Right cardiac atrium (tissue), 5 donors: ENCODE data around the gene COL4A2. TPM values are rescaled to one million over a fixed set of nuclear protein-coding genes. Genes with fewer than 3 reads are reported as not detected.

Source experiments
- ATAC-seq, 2 donors: fragments of 200-7000 bp; cut with Tn5 transposase; one replicate each; pipeline versions ENCODE4 v1.8.0 to v1.9.1; 2020; ENCODE audit warnings: moderate library complexity in 2 of 2, mild to moderate bottlenecking in 1 of 2
- DNase-seq, 3 donors: peaks; one replicate each; pipeline ENCODE4 v3.0.0-alpha.2; 2020
- H3K27ac ChIP-seq: one replicate; pipeline ENCODE4 v1.5.1; 2013; ENCODE audit warnings: mild to moderate bottlenecking, low read length, control low read depth, moderate library complexity
- H3K27me3 ChIP-seq: one replicate; pipeline ENCODE4 v1.6.1; 2013; ENCODE audit not compliant: control insufficient read depth, insufficient read depth
- H3K4me1 ChIP-seq: one replicate; pipeline ENCODE4 v1.6.1; 2013; ENCODE audit warnings: low read length; ENCODE audit not compliant: control insufficient read depth, insufficient read depth
- H3K4me3 ChIP-seq: one replicate; pipeline ENCODE4 v1.5.1; 2013; ENCODE audit warnings: low read length, control low read depth
- H3K9me3 ChIP-seq: one replicate; pipeline ENCODE4 v1.6.1; 2013; ENCODE audit warnings: low read length; ENCODE audit not compliant: control insufficient read depth
- WGBS: extraction: QIAGEN DNeasy Blood & Tissue Kit; methylation state at CpG from one replicate; pipeline ENCODE4 v1.1.7; 2013; 5-methylcytosine and 5-hydroxymethylcytosine counted together
- intact Hi-C, 4 donors: fragments of 100-400 bp; cut with DNase I; formaldehyde crosslinking; loops; one replicate each; pipeline versions ENCODE4 v1.11.0 to v1.14.0; 2022 to 2023
- polyA plus RNA-seq: library from polyadenylated mRNA; stranded (reverse); fragments of 200-250 nt; gene quantifications from one replicate; pipeline ENCODE4 v1.2.3, GENCODE V29; 2013
- total RNA-seq, 4 donors: library from RNA; stranded (reverse); fragmentation: NEBNext Ultra II Directional; extraction: Animal tissue kit (Norgen Biotek cat#: 25700); gene quantifications; one replicate each; pipeline ENCODE4 v1.2.1, GENCODE V29; 2021
- donor health status: healthy with polysubstance abuse.
- donor health status: DM: no; HTN: yes; CAD: no.
- donor health status: DM: no; HTN: no; CAD: no.
- donor health status: DM: no; HTN: yes; CAD: no; lungs with severe emphysema.
- donor health status: DM: yes; HTN: yes; CAD: no.

The COL4A2 gene
- total and polyA plus RNA-seq, 5 donors: 84.7 to 268 (median 103) TPM

DNA sequence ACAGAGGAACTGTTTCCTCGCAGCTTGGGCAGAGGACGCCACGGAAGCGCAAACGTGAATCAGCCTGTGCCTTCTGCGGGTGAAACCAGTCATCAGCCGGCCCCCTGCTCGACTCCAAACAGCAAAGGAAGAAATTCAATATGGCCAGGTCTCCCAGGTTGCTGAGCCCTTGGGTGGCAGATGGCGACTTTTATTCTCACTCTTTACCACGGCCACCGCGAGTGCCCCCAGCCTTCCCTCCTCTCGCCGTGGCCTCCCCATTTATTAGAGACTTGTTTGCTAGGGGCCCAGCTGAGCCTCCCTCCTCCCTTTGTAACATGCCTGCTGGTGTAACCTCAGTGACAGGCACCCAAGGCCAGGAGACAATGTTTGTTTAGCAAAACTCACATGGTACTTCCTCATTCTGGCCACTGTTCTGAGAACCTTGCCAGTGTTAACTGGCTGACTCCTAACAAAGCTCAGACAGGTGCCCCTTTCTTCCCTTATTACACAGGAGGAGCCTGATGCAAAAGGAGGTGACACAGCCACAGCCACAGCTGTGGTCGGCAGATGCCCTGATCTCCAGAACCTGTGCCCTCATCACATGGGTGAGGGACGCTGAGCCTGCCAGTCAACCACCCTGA lies 248.6 kb downstream of the COL4A2 start:
- H3K4me1 ChIP-seq: peaks cover 5% of the 10 kb centered on the region
- intact Hi-C loops: no loop called here
- 93% methylated on average over 16 of the region's 16 CpGs for WGBS
- no peak overlapping the region for H3K4me3 ChIP-seq
- no peaks in the 10 kb centered on the region for H3K9me3 ChIP-seq
- ATAC-seq (no peak), DNase-seq (no peak)
- H3K27me3 ChIP-seq: no peaks in the 10 kb centered on the region
- H3K27ac ChIP-seq: no peak overlapping the region

DNA sequence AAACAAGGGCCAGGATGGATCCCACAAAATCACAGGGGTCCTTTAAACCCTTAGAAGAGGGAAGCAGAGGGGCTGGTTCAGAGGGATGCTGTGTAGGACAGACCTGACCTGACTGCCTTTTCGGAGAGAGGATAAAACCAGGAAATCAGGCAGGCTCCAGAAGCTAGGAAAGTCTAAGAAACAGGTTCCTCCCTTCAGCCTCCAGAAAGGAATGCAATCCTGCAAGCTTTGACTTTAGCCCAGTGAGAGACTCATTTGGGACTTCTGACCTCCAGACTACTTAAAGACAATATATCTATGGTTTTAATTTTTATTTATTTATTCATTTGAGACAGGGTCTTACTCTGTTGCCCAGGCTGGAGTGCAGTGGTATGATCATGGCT lies 249.1 kb downstream of the COL4A2 start:
- no peaks in the 10 kb centered on the region for H3K9me3 ChIP-seq
- H3K27me3 ChIP-seq: no peaks in the 10 kb centered on the region
- H3K4me3 ChIP-seq: no peak overlapping the region
- H3K4me1 ChIP-seq: peaks cover 5% of the 10 kb centered on the region
- ATAC-seq (no peak), DNase-seq (no peak)
- intact Hi-C loops: no loop called here
- H3K27ac ChIP-seq: no peak overlapping the region
- WGBS: 94% methylated on average over 1 of the region's 1 CpG

- WGBS: 88% methylated on average over 5 of the region's 5 CpGs
- intact Hi-C loops: no loop called here
- Histone ChIP-seq H3K27ac (no peak overlapping the region), H3K4me1 (peaks cover 5% of the 10 kb centered on the region), H3K4me3 (no peak overlapping the region), H3K9me3 (no peaks in the 10 kb centered on the region), H3K27me3 (no peaks in the 10 kb centered on the region)
- ATAC-seq (no peak), DNase-seq (no peak)
Observed at GRCh38 chr13:110557082-110557481, 250.0 kb downstream of the COL4A2 start.

DNA sequence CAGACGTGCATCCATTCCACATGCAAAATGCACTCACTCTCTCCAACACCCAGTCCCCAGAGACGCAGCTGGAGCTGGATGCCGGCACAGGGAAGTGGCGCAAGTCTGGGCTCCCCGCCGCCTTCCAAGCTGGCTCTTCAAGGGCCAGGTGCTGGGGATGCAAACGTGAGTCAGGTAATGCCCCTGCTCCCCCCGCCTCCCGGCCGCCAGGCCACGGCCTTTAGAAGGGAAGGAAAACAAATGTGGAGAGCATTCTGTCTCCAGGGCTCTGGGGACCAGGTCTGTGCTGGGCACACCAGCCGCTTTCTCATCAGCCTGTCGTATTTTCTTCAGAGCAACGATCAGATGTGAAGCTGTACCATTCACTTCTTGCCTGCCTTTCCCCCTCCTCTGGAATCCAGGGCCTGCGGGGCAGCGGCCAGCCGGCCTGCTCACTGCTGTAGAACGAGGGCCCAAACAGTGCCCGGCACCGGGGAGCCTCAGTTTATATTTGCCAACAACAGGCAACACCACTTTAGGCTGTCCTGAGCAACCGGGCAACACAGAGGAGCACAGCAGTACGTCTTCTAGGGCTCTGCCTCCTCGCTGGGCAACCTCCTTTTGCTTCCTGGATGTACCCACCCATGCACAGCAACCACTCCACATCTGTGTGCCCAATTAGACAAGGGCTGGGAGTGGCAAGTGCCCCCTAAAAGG lies 250.7 kb downstream of the COL4A2 start:
- whole genome bisulfite sequencing: 91% methylated on average over 23 of the region's 23 CpGs
- H3K27me3 ChIP-seq: no peaks in the 10 kb centered on the region
- no peak overlapping the region for H3K4me3 ChIP-seq
- peaks cover 7% of the 10 kb centered on the region for H3K4me1 ChIP-seq
- intact Hi-C loops: no loop called here
- H3K9me3 ChIP-seq: no peaks in the 10 kb centered on the region
- no peak overlapping the region for H3K27ac ChIP-seq
- no peak for DNase-seq
- ATAC-seq: no peak

DNA sequence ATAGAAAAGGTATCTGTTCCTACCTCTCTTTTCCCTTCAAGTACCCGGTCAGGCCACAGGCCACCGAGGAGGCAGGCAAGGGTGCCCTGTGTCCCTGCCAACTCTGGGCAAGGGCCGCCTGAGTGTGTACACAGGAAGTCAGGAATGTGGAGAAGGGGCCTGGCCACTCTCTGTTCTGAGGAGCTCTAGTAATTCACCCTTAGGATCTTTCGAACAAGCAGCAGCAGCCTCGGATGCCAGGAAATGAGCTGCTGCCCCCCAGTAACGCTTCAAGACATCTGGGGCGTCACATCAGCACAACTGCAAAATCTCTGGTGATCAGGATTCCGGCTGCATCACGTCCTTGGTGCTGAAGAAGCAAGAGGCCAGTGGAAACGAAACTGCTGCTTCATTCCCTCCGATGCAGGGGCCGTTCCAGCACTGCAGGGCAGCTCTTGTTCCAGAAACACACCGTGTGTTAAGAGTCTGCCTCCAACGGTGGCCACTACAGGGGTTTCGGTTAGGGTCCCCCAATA lies 252.4 kb downstream of the COL4A2 start:
- H3K27ac ChIP-seq: peak overlapping the region; percentile 84
- DNase-seq: peak; percentile 46 to 75 (median 73)
- H3K9me3 ChIP-seq: no peaks in the 10 kb centered on the region
- 33% methylated on average over 15 of the region's 15 CpGs for WGBS
- peak overlapping the region; percentile 97 for H3K4me3 ChIP-seq
- peak in 1 of 2 donors; percentile 34 for ATAC-seq
- intact Hi-C loops: no loop called here
- H3K27me3 ChIP-seq: no peaks in the 10 kb centered on the region
- peaks cover 7% of the 10 kb centered on the region for H3K4me1 ChIP-seq

GRCh38 chr13:110559986-110560385 lies 252.9 kb downstream of the COL4A2 start:
- intact Hi-C loops: loop anchor here in 2 of 4 donors (5.0 to 10.0 kb wide), 3 partner anchors 55 to 103 kb away; no protein-coding TSS in a partner anchor
- no peaks in the 10 kb centered on the region for H3K27me3 ChIP-seq
- 44% methylated on average over 6 of the region's 6 CpGs for WGBS
- H3K4me3 ChIP-seq: peak overlapping the region; percentile 97
- ATAC-seq (no peak), DNase-seq (no peak)
- H3K4me1 ChIP-seq: peaks cover 7% of the 10 kb centered on the region
- no peaks in the 10 kb centered on the region for H3K9me3 ChIP-seq
- peak overlapping the region; percentile 84 for H3K27ac ChIP-seq

- H3K9me3 ChIP-seq: no peaks in the 10 kb centered on the region
- H3K27me3 ChIP-seq: no peaks in the 10 kb centered on the region
- peaks cover 7% of the 10 kb centered on the region for H3K4me1 ChIP-seq
- DNase-seq (peak in 2 of 3 donors; percentile 39 to 72), ATAC-seq (peak; percentile 59 to 67)
- H3K27ac ChIP-seq: peak overlapping the region; percentile 96
- peak overlapping the region; percentile 97 for H3K4me3 ChIP-seq
- WGBS: 1% methylated on average over 29 of the region's 29 CpGs
- intact Hi-C loops: loop anchor here in 2 of 4 donors (5.0 to 10.0 kb wide), 3 partner anchors 56 to 103 kb away; no protein-coding TSS in a partner anchor
Observed at GRCh38 chr13:110560601-110561343, 253.7 kb downstream of the COL4A2 start.

DNA sequence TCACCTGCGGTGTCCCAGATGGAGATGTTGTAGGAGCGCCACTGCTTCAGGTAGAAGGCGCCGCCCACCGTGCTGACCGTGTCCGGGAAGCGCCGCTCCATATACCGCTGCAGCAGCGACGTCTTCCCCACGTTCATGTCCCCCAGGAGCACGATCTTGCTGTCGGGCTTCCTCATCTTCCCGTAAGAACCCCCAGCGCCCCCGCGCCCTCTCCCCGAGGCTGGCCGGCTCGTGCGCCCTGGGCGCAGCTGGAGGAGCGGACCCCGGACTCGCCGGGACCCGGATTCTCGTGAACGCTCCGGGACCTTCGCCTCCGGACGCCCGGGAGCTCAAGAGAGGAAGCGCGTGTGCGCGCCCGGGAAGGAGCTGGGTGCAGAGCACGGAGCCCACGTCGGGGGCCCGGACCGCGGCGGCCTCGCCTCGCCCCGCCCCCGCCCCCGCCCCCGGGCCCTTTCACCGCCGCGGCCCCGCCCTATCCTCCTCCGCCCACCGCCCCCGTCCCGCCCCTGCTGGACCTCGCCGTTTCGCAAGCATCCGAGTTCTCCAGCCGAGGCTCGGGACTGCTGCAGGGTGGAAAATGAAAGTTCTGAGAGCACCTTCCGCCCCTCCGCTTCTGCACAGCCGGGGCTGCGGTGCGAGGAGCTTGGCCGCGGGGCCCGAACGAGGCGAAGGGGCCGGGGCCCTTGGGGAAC lies 254.4 kb downstream of the COL4A2 start, which contains the start of gene RAB20:
RAB20 (minus strand) TSS at position 379 of the 692 bp plus-strand sequence; CDS start at position 176, 203 bp downstream.
- intact Hi-C loops: loop anchor here in 2 of 4 donors (5.0 to 10.0 kb wide), 3 partner anchors 57 to 104 kb away; no protein-coding TSS in a partner anchor
- peak; percentile 90 to 96 (median 95) for DNase-seq
- H3K27me3 ChIP-seq: no peaks in the 10 kb centered on the region
- peaks cover 7% of the 10 kb centered on the region for H3K4me1 ChIP-seq
- peak within 1 kb of the TSS; percentile 98 for H3K27ac ChIP-seq
- no peaks in the 10 kb centered on the region for H3K9me3 ChIP-seq
- peak; percentile 89 to 91 for ATAC-seq
- under 1% methylated on average over 79 of the region's 79 CpGs for WGBS
- H3K4me3 ChIP-seq: peak within 1 kb of the TSS; percentile 97

GRCh38 chr13:110562036-110562597 lies 255.0 kb downstream of the COL4A2 start:
- no peak for DNase-seq
- WGBS: 11% methylated on average over 24 of the region's 24 CpGs
- H3K27me3 ChIP-seq: no peaks in the 10 kb centered on the region
- ATAC-seq: no peak
- peaks cover 7% of the 10 kb centered on the region for H3K4me1 ChIP-seq
- H3K4me3 ChIP-seq: peak overlapping the region; percentile 97
- intact Hi-C loops: loop anchor here in 2 of 4 donors (5.0 to 10.0 kb wide), 3 partner anchors 57 to 105 kb away; no protein-coding TSS in a partner anchor
- peak overlapping the region; percentile 98 for H3K27ac ChIP-seq
- no peaks in the 10 kb centered on the region for H3K9me3 ChIP-seq
